Mesothelial cell of epicardium (in vitro differentiated cells): Measurements from ENCODE around the gene OTOF. TPM values are rescaled to one million over a fixed set of nuclear protein-coding genes. Genes with fewer than 3 reads are reported as not detected.
A peak's percentile ranks its signal among the peaks of the same experiment; 100 is the strongest.

Experiments used
- DNase-seq, 2 experiments: peaks; one replicate each; pipeline ENCODE4 v3.0.0; 2021; ENCODE audit warnings: low spot score in 2 of 2; ENCODE audit not compliant: unreplicated experiment in 2 of 2
- H3K27ac Mint-ChIP-seq: 2 replicates; pipeline ENCODE4 v1.8.0; 2021; ENCODE audit warnings: mixed read lengths
- H3K27me3 Mint-ChIP-seq: 2 replicates; pipeline ENCODE4 v1.8.0; 2021; ENCODE audit warnings: low read depth, mixed read lengths
- H3K36me3 Mint-ChIP-seq: 2 replicates; pipeline ENCODE4 v1.8.0; 2021; ENCODE audit warnings: mixed read lengths
- H3K4me1 Mint-ChIP-seq: 2 replicates; pipeline ENCODE4 v1.8.0; 2021; ENCODE audit warnings: mixed read lengths
- H3K4me3 Mint-ChIP-seq: 2 replicates; pipeline ENCODE4 v1.8.0; 2021; ENCODE audit warnings: mild to moderate bottlenecking, moderate library complexity, mixed read lengths
- H3K9me3 Mint-ChIP-seq: 2 replicates; pipeline ENCODE4 v1.8.0; 2021; ENCODE audit warnings: mixed read lengths
- total RNA-seq: library from RNA; stranded (reverse); gene quantifications from 3 replicates; pipeline ENCODE4 v1.2.1, GENCODE V29; 2021
- TF ChIP-seq, protein P1 (sequence below): fragments of 200-600 bp; sonication (generic); IDR thresholded peaks from one replicate; pipeline ENCODE4 v1.5.0; 2021; ENCODE audit warnings: antibody characterized with exemption; ENCODE audit not compliant: unreplicated experiment

The OTOF gene
- total RNA-seq, 1 donor from 2014 or later = 0.16 TPM

DNA sequence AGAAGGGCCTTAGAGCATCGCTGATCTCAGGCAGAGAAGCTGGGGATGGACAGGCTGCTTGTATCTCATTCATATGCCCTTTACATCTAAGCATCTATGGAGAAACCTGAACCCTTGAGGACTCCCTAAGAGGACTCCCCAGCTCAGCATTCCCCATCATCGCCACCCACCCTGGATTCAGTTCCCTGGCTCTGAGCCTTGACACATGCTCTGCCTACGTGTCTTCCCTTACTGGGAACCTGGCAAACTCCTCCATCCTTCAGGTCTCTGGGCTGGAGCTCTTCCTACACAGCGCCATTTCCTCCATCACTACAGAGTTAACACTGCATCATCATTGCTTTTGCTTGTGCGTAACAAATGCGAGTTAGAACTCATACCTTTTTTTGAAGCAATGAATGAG lies 31.2 kb upstream of the OTOF start:
- H3K36me3 Mint-ChIP-seq = no peaks in the 10 kb centered on the region
- no peaks in the 10 kb centered on the region for H3K4me1 Mint-ChIP-seq
- TF ChIP-seq, protein P1, sequence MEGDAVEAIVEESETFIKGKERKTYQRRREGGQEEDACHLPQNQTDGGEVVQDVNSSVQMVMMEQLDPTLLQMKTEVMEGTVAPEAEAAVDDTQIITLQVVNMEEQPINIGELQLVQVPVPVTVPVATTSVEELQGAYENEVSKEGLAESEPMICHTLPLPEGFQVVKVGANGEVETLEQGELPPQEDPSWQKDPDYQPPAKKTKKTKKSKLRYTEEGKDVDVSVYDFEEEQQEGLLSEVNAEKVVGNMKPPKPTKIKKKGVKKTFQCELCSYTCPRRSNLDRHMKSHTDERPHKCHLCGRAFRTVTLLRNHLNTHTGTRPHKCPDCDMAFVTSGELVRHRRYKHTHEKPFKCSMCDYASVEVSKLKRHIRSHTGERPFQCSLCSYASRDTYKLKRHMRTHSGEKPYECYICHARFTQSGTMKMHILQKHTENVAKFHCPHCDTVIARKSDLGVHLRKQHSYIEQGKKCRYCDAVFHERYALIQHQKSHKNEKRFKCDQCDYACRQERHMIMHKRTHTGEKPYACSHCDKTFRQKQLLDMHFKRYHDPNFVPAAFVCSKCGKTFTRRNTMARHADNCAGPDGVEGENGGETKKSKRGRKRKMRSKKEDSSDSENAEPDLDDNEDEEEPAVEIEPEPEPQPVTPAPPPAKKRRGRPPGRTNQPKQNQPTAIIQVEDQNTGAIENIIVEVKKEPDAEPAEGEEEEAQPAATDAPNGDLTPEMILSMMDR = no peak
- DNase-seq = no peak
- H3K27ac Mint-ChIP-seq = no peak overlapping the region
- H3K9me3 Mint-ChIP-seq = no peaks in the 10 kb centered on the region
- peaks cover 22% of the 10 kb centered on the region for H3K27me3 Mint-ChIP-seq
- H3K4me3 Mint-ChIP-seq = no peak overlapping the region

DNA sequence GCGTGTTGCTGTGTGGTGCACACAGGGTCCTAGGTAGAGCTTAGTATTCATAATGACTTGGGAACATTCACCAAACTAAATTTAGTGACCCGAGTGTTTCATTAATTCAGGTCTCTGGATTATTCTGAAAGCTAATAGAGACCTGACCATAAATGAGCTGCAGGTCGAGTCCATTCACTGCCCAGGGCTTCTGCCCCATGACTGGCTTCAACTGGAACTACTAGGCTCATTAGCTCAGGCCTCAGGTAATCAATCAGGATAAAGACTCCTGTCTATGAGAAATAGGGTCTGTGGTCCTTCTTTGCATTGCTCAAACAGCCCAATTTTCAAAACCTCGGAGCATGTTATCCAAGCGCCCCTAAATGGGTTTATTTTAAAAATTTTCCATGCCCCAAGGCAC lies 30.0 kb upstream of the OTOF start:
- TF ChIP-seq, protein P1 = no peak
- Mint-ChIP-seq H3K36me3 (no peaks in the 10 kb centered on the region), H3K4me1 (peaks cover 1% of the 10 kb centered on the region), H3K27me3 (peaks cover 30% of the 10 kb centered on the region), H3K4me3 (no peak overlapping the region), H3K27ac (no peak overlapping the region), H3K9me3 (no peaks in the 10 kb centered on the region)
- DNase-seq = no peak

DNA sequence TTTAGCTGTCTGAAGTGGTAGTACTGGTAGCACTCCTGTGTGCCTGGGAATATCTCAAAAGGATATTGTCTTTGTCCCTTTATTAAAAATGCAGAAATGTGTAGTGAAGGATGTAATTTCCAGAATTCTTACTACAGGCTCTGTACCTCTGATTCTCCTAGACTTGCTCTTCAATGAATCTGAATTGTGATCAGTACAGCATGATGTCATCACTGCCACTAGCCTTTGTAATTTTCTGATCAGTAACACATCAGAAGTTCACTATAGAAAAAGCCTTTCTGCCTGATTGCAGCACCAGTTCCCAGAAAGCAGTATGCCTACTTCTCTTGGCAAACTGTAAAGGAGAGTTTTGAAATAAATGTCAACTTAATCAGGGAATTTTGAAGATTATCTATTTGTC lies 29.2 kb upstream of the OTOF start:
- DNase-seq = no peak
- no peaks in the 10 kb centered on the region for H3K9me3 Mint-ChIP-seq
- peaks cover 3% of the 10 kb centered on the region for H3K4me1 Mint-ChIP-seq
- peaks cover 28% of the 10 kb centered on the region for H3K27me3 Mint-ChIP-seq
- TF ChIP-seq, protein P1 = no peak
- H3K27ac Mint-ChIP-seq = no peak overlapping the region
- H3K36me3 Mint-ChIP-seq = no peaks in the 10 kb centered on the region
- no peak overlapping the region for H3K4me3 Mint-ChIP-seq

DNA sequence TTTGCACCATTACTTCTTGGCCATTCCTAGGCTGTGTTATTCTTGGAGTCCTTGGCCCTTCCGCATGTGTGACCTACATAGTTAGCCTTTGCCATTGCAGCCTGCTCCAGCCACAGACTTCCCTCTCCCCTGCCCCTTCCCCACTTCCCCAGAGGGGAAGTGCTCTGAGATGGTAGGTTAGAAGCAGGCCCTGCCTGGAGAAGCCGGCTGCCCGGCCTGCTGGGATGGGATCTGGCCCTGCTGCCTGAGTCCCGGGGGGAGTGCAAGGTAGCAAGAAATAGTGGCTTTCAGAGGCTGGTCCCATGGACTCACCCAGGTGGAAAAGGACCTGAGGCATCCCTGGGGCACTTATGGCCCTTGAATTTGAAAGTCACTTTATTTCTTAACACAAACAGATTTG lies 28.4 kb upstream of the OTOF start:
- no peak for DNase-seq
- Mint-ChIP-seq H3K4me3 (no peak overlapping the region), H3K36me3 (no peaks in the 10 kb centered on the region), H3K4me1 (peaks cover 3% of the 10 kb centered on the region), H3K27ac (no peak overlapping the region), H3K27me3 (peaks cover 25% of the 10 kb centered on the region), H3K9me3 (no peaks in the 10 kb centered on the region)
- TF ChIP-seq, protein P1 = no peak

DNA sequence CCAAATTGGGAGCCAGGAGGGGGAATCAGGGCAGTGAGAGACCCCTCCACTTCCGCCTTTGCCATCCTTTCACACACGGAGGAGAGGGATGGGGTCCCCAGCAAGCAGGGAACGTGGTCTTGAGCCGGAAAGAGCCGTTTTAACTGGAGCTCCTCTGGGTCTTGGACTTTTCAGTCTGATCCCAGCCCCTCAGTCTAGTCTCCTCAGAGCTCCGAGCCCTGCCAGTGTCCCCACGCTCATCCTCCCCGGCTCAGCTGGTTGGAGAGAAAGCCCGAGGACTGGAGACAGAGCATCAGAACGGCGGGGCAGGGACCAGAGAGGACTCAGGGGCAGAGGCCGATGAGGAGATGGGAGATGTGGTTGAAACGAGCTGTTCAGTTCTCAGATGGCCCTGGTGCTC lies 26.1 kb upstream of the OTOF start:
- Mint-ChIP-seq H3K9me3 (no peaks in the 10 kb centered on the region), H3K27me3 (peaks cover 23% of the 10 kb centered on the region), H3K27ac (no peak overlapping the region), H3K4me3 (peak overlapping the region; percentile 63), H3K4me1 (peaks cover 3% of the 10 kb centered on the region), H3K36me3 (no peaks in the 10 kb centered on the region)
- TF ChIP-seq, protein P1 = no peak
- DNase-seq = no peak
